Peyer's patch (tissue), 4 donors: ENCODE results near the gene TMEM200B.

Experiments used
- POLR2A ChIP-seq, 2 donors: fragments of 450-650 bp; IDR thresholded peaks; one replicate each; pipeline ENCODE4 v1.5.1; 2017; ENCODE audit warnings: antibody characterized with exemption in 2 of 2, mild to moderate bottlenecking in 2 of 2, moderate library complexity in 2 of 2
- TF ChIP-seq, protein P1 (sequence below), 6 experiments: fragments of 450-650 bp in 4 of 6; fragments of 200-600 bp in 2 of 6; sonication (generic) in 1 of 6; IDR thresholded peaks; one replicate each; pipeline ENCODE4 v1.5.1; 2017 to 2019; ENCODE audit warnings: antibody characterized with exemption in 6 of 6, mild to moderate bottlenecking in 3 of 6, moderate library complexity in 1 of 6

DNA sequence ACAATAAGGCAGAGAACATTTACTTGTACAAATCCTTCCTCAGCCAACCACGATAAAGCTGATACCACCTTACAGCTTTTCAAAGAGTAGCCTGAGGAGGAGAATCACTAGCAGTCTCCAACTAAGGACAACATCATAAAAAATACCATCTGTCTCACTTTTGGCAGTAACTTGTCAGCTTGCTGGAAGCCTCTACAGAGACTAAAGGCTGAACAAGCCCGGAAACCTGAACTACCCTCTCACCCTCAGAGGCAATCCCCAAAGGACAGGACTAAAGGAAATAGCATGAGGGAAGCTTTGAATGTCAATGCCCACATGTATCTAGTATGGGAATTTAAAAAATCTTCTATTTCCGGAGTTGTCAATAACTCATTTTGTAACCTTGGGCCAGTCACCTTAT is 47.4 kb upstream of the TMEM200B start:
- TF ChIP-seq, protein P1, sequence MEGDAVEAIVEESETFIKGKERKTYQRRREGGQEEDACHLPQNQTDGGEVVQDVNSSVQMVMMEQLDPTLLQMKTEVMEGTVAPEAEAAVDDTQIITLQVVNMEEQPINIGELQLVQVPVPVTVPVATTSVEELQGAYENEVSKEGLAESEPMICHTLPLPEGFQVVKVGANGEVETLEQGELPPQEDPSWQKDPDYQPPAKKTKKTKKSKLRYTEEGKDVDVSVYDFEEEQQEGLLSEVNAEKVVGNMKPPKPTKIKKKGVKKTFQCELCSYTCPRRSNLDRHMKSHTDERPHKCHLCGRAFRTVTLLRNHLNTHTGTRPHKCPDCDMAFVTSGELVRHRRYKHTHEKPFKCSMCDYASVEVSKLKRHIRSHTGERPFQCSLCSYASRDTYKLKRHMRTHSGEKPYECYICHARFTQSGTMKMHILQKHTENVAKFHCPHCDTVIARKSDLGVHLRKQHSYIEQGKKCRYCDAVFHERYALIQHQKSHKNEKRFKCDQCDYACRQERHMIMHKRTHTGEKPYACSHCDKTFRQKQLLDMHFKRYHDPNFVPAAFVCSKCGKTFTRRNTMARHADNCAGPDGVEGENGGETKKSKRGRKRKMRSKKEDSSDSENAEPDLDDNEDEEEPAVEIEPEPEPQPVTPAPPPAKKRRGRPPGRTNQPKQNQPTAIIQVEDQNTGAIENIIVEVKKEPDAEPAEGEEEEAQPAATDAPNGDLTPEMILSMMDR (IDR thresholded peaks at IDR 0.05): no peak
- no peak for TF ChIP-seq POLR2A (IDR thresholded peaks at IDR 0.05)
